AG09309 (cell line): ENCODE results near the gene MGAT4A.
"Not testable (repeated sequence)": the region's sequence is repeated elsewhere in the genome, so short reads cannot be mapped to it uniquely, and the experiment has no call there.

Experiments used
- DNase-seq: peaks from one replicate; pipeline ENCODE4 v3.0.0-alpha.2; 2010; ENCODE audit warnings: low read depth
- H3K4me3 ChIP-seq: 2 replicates; pipeline ENCODE4 v1.5.1; 2011; ENCODE audit warnings: mild to moderate bottlenecking, low read depth, low read length, moderate library complexity; ENCODE audit not compliant: control insufficient read depth
- CTCF ChIP-seq: IDR thresholded peaks from 2 replicates; pipeline ENCODE4 v1.5.1; 2011; ENCODE audit warnings: mild to moderate bottlenecking, low read depth, low read length, inconsistent platforms; ENCODE audit not compliant: insufficient read depth, control insufficient read depth; ENCODE audit errors: missing control alignments

The MGAT4A gene

DNA sequence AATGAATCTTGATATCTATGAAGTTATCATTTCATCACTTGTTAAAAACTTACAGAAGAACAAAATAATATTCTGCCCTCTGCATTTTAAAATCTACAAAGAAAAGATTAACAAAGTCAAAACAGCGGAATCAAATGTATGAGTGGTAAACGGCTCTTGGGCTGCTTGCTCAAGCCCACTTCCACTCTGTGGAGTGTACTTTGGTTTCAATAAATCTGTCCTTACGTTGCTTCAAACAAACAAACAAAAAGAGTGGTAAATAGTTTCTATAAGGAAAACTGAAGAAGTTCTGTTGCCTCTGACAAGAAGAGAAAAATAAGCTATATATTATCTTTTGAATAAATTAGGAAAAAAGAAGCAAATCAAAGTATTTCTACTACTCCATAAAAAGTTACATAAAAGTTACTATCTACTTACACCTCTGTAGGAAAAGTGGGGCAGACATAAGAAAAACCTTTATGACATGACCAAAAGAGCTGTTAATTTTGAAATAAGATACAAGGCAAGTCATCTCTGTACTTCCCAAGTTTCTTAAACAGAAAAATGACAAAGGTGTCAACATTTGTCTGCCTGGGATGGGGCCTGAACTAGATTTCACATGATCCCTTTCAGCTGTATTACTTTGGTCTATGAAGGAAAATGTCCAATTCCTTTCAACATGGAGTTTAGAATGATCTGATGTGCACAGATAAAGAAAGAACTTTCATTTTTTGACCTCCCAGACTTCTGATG is 56.5 kb downstream of the MGAT4A start:
- no peak for DNase-seq
- TF ChIP-seq CTCF, result no peak
- H3K4me3 ChIP-seq, result no peak overlapping the region

- no peak overlapping the region for H3K4me3 ChIP-seq
Measured at GRCh38 chr2:98669675-98670074, 61.3 kb downstream of the MGAT4A start.

GRCh38 chr2:98665677-98666076 is 65.3 kb downstream of the MGAT4A start:
- H3K4me3 ChIP-seq, result no peak overlapping the region
- TF ChIP-seq CTCF, result no peak
- DNase-seq, result no peak

More at GRCh38 chr2:98669675-98670074, 61.3 kb downstream of the MGAT4A start:
- TF ChIP-seq CTCF, result no peak
- DNase-seq, result no peak

DNA sequence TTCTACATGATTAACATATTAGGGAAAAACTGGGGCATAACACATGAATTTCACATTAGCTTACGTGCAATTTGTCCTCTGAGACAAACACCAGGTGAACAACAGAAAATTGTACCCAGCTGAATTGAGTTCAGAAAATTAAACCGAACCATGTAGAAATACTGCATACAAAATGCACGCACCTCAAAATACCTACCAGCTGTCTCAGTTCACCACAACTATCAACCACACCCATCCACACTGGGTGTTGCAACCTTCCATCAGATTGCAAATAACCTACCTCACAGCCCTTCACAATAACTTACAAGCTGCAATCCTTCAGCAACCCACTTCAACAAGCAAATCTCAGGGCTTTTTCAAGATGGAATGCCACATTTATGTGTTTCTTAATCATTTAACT is 66.6 kb downstream of the MGAT4A start:
- TF ChIP-seq CTCF, result no peak
- H3K4me3 ChIP-seq, result no peak overlapping the region
- DNase-seq, result peak; percentile 11

GRCh38 chr2:98663511-98664090 is 67.3 kb downstream of the MGAT4A start:
- H3K4me3 ChIP-seq, result no peak overlapping the region
- TF ChIP-seq CTCF, result no peak
- no peak for DNase-seq

DNA sequence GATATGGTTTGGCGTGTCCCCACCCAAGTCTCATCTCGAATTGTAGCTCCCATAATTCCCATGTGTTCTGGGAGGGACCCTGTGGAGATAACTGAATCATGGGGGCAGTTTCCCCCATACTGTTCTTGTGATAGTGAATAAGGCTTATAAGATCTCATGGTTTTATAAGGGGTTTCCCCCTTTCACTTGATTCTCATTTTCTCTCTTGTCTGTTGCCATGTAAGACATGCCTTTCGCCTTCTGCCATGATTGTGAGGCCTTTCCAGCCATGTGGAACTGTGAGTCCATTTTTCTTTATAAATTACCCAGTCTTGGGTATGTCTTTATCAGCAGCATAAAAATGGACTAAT is 71.5 kb downstream of the MGAT4A start:
- H3K4me3 ChIP-seq, DNase-seq: not testable (repeated sequence)

DNA sequence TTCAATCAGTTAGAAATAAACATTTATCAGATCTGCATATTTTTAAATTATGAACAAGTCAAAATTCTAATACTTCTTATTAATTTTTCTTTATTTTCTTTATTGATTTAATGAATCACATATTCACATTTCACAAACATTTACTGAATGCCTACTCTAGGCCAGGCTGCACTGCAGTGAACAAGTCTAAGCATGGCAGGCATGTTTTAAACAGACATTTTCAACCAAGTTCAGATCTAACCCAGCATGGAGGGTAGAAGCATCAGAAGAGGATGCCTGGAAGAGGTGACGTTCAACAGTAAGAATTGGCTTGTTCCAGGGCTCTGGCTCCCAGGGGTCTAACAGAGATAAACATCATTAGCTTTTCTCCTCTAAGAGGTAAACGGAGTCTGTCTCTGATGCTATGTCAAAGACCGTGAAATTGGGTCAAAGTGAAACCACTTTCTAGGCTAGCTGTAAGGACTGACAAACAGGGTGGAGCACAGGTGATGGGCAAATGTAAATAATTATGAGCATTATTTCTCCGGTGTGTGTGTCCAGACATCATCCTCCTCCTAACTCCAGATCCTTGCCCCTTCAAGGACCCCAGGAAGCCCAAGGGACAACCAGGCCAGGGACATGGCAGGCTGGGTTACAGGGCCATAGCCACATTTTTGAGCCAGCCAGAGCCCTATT is 72.0 kb downstream of the MGAT4A start:
- TF ChIP-seq CTCF, result no peak
- no peak overlapping the region for H3K4me3 ChIP-seq
- no peak for DNase-seq
